Choroid plexus epithelial cell (primary cell): ENCODE results near the gene HSPG2.

ENCODE experiments used
- DNase-seq: peaks from one replicate; pipeline ENCODE4 v3.0.0-alpha.2; 2010; ENCODE audit warnings: low read depth
- H3K4me3 ChIP-seq: 2 replicates; pipeline ENCODE4 v1.5.1; 2011; ENCODE audit warnings: low read depth, mild to moderate bottlenecking, control low read depth, low read length, moderate library complexity
- TF ChIP-seq, protein P1 (sequence below): conservative IDR thresholded peaks from 2 replicates; pipeline ENCODE4 v1.5.1; 2011; ENCODE audit warnings: low read depth, mild to moderate bottlenecking, control low read depth, inconsistent platforms, low read length, moderate library complexity

Gene HSPG2

DNA sequence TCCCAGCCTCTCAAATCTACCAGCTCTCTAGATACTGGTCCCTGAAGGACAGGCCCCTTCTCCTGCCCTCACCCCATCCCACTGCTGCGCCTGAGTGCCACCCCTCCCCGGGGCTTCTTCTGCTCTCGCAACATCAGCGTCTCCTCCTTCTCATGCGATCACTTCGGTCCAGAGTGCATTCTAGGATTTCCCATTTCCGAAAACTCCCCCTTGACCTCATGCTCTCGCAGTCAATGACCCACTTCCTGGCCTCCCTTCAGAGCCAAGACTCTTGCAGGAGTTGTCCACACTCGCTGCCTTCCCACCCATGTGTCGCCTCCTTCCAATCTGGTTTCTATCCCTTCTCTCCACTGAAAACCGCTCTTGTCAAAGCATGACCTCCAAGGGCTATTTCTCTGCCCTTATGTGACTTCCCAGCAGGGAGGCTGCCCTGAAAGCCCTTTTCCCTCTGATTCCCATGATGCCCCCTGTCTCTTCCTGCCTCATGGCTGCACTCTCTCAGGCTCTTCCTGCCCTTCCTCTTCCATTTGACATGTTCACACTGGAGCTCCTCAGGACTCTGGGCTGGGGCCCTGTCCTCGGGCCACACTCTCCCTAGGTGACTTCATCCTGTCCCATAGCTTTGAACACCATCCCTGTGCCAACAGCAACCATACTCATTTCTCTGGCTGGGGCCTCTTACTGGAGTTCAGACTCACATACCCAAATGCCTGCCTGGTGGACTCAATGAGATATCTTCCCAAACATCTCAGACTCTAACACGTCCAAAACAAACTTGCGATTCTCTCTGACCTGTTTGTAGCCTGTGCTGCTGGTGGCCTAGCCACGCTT is 79.1 kb downstream of the HSPG2 start:
- DNase-seq = peak; percentile 11
- TF ChIP-seq, protein P1, sequence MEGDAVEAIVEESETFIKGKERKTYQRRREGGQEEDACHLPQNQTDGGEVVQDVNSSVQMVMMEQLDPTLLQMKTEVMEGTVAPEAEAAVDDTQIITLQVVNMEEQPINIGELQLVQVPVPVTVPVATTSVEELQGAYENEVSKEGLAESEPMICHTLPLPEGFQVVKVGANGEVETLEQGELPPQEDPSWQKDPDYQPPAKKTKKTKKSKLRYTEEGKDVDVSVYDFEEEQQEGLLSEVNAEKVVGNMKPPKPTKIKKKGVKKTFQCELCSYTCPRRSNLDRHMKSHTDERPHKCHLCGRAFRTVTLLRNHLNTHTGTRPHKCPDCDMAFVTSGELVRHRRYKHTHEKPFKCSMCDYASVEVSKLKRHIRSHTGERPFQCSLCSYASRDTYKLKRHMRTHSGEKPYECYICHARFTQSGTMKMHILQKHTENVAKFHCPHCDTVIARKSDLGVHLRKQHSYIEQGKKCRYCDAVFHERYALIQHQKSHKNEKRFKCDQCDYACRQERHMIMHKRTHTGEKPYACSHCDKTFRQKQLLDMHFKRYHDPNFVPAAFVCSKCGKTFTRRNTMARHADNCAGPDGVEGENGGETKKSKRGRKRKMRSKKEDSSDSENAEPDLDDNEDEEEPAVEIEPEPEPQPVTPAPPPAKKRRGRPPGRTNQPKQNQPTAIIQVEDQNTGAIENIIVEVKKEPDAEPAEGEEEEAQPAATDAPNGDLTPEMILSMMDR = no peak
- H3K4me3 ChIP-seq = no peak overlapping the region

DNA sequence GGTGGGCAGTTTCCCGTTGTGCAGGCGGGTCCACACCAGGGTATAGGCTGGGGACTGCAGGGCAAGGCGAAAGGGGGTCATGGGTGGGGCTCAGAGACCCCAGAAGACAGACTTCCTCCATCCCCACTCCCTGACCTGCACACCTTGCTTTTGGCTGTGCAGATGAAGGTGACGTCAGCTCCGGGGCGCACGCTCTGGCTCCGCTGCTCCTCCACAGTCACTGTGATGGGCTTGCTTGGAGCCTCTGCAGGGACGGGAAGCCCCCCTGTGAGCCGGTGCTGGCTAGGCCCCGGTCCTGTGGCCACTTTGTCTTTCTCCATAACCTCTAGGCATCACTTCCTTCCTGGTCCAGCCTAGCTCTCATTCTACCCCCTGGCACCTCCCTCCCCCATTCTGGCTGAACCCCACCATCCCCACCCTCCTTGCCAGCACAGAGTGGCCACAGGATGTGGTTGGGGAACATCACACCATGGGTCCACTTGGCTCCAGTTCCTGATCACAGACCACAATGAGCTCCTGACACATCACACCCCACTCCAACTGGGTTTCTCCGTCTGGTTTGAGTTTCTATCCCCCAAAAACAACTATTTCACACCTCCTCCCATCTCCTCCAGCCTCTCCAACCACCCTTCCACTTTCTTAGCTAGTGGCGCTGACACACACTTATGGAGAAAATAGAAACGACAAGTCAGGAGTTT is 79.8 kb downstream of the HSPG2 start:
- peak; percentile 46 for DNase-seq
- no peak overlapping the region for H3K4me3 ChIP-seq
- TF ChIP-seq, protein P1 = no peak

DNA sequence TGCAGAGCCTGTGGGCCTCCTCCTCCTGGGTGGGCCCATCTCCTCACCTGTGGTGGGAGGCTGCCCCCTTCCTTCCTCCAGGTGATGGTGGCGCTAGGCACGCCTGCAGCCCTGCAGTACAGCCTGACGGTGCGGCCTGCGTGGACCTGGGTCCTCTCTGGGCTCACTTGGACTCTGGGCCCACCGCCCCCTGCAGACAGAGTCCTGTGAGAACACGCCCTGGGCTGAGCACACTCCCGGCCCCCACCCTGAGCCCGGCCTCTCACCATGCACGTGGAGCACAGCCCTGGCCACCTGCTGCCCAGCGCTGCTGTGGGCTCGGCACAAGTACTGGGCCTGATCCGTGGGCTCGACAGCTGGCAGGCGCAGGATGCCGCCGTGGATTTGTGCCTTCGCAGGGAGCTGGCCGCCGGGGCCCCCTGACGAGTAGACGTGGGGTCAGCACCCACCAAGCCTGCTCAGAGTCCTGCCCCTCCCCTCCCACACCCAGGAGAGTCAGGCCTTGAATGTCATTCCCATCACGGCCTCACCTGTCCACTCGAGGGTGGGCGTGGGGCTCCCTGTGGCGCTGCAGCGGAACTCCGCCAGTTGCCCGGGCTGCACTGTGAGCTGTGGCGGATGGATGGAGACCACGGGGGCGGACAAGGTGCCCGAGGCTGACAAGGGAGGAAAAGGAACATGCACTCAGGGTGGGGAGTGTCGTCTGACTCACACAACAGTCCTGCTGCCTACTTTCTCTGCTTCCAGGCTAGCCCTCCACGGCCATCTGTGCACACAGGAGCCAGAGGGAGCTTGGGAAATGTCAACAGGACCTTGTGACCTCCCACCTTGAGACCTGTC is 81.6 kb downstream of the HSPG2 start:
- DNase-seq = peak; percentile 4
- H3K4me3 ChIP-seq = no peak overlapping the region
- TF ChIP-seq, protein P1 = no peak

DNA sequence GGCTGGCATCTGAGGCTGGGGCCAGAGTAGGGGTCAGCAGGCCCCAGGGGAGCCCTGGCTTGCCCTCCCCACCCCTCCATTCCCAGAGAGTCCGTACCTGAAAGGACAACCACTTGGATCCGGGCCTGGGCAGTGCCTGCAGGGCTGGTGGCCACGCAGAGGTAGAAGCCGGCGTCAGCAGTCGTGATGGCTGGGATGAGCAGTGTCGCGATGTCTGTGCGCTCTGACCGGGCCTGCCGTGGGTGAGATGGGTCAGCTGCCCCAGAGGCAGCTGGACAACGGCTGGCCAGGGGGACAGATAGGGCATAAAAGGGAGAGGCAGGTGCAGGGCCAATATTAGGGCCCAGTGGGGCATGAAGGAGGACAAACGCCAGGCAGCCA is 82.4 kb downstream of the HSPG2 start:
- no peak for DNase-seq
- TF ChIP-seq, protein P1 = no peak
- no peak overlapping the region for H3K4me3 ChIP-seq

DNA sequence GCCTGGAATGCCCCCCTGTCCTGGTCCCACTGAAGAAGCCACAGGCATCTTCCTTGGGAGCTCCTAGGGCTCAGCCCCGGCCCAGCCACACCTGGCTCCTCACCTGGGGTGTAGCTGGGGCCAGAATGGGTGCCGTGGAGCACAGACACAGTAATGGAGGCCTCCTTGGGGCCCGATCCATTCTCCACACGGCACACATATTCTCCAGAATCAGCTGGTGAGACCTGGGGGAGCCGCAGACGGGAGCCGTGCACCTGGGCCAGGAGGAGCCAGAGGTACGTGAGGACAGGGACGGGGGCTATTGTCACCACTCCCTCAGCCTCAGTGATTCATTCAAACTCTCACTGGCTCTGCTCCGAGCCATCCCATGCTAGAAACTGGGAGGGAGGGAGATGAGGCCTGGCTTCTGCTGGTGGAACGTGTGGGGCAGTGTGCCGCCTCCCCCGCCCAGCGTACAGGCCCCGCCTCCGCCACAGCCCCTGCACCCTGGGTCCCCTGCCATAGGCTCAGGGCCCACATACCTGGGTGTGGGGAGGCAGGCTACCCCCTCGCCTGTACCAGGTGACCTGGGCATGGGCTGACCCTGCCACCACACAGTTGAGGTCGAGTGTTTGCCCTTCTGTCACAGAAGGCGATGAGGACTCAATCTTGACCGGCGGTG is 82.9 kb downstream of the HSPG2 start:
- TF ChIP-seq, protein P1 = no peak
- H3K4me3 ChIP-seq = no peak overlapping the region
- DNase-seq = no peak

DNA sequence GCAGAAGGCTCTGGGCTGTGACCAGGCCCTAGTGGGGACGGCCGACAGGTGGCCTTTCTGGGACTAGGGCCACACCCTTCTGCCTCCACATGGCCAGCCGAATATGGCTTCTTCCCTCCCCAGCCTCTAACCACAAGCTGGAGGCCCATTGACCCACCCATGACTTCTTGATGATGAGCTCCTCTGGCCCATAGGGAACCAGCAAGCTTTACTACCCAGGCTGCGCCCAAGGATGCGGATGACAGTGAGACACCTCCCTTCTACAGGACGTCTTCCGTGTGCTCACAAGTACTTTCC is 84.0 kb downstream of the HSPG2 start:
- DNase-seq = no peak
- TF ChIP-seq, protein P1 = no peak

More for the DNA sequence above, 84.0 kb downstream of the HSPG2 start:
- no peak overlapping the region for H3K4me3 ChIP-seq
